Head of caudate nucleus (tissue), 42 donors: Measurements from ENCODE around the gene RBMS2.
A peak's percentile ranks its signal among the peaks of the same experiment; 100 is the strongest.

Source experiments
- DNase-seq, 42 donors: peaks; one replicate each; pipeline versions ENCODE4 v3.0.0 to v3.0.0-alpha.2; 2020 to 2021; ENCODE audit warnings: mixed read lengths in 7 of 42
- intact Hi-C: fragments of 100-400 bp; cut with DNase I; formaldehyde crosslinking; loops from one replicate; pipeline ENCODE4 v1.15.0; 2022

Gene RBMS2

GRCh38 chr12:56616244-56616643, 94.6 kb downstream of the RBMS2 start:
- intact Hi-C loops, result no loop called here

GRCh38 chr12:56616925-56617324, 95.3 kb downstream of the RBMS2 start:
- intact Hi-C loops, result no loop called here
- DNase-seq, result no peak

More at GRCh38 chr12:56616244-56616643, 94.6 kb downstream of the RBMS2 start:
- no peak for DNase-seq

- intact Hi-C loops, result no loop called here
Measured at GRCh38 chr12:56622535-56622934, 100.9 kb downstream of the RBMS2 start.

GRCh38 chr12:56626701-56627100, 105.1 kb downstream of the RBMS2 start:
- no peak for DNase-seq
- intact Hi-C loops, result no loop called here

More at GRCh38 chr12:56622535-56622934, 100.9 kb downstream of the RBMS2 start:
- no peak for DNase-seq

- peak; percentile 35 to 88 (median 69) for DNase-seq
- intact Hi-C loops, result no loop called here
Measured at GRCh38 chr12:56628671-56629458, 107.2 kb downstream of the RBMS2 start.

- DNase-seq, result peak in 36 of 42 donors; percentile 18 to 73 (median 45)
- intact Hi-C loops, result loop anchor here (10.0 kb wide), 1 partner anchor 95 kb away; the partner anchor contains the start of gene NACA
Measured at GRCh38 chr12:56629459-56630179, 108.0 kb downstream of the RBMS2 start.

- peak; percentile 92 to 99 (median 97) for DNase-seq
- intact Hi-C loops, result loop anchor here (10.0 kb wide), 1 partner anchor 95 kb away; the partner anchor contains the start of gene NACA
Measured at GRCh38 chr12:56630180-56630632, 108.6 kb downstream of the RBMS2 start, which contains the start of gene BAZ2A. TSS of gene BAZ2A (minus strand) at chr12:56630326. CDS start at chr12:56617530, 12,796 bp downstream.

- intact Hi-C loops, result loop anchor here (10.0 kb wide), 1 partner anchor 93 kb away; the partner anchor contains the start of gene NACA
- DNase-seq, result peak in 38 of 42 donors; percentile 24 to 77 (median 48)
Measured at GRCh38 chr12:56631790-56632700, 110.4 kb downstream of the RBMS2 start.

GRCh38 chr12:56632701-56633467, 111.3 kb downstream of the RBMS2 start:
- no peak for DNase-seq
- intact Hi-C loops, result loop anchor here (10.0 kb wide), 1 partner anchor 92 kb away; the partner anchor contains the start of gene NACA

GRCh38 chr12:56633468-56634241, 112.0 kb downstream of the RBMS2 start:
- intact Hi-C loops, result loop anchor here (10.0 kb wide), 1 partner anchor 91 kb away; the partner anchor contains the start of gene NACA
- DNase-seq, result no peak

- DNase-seq, result peak in 22 of 42 donors; percentile 8 to 57 (median 26)
- intact Hi-C loops, result loop anchor here (10.0 kb wide), 1 partner anchor 90 kb away; the partner anchor contains the start of gene NACA
Measured at GRCh38 chr12:56634242-56634836, 112.7 kb downstream of the RBMS2 start.

- DNase-seq, result peak in 41 of 42 donors; percentile 41 to 91 (median 74)
- intact Hi-C loops, result loop anchor here (5.0 to 10.0 kb wide), 2 partner anchors 52 to 90 kb away; partner anchors contain the start of genes NACA and PTGES3
Measured at GRCh38 chr12:56634837-56635791, 113.5 kb downstream of the RBMS2 start.

- DNase-seq, result peak; percentile 51 to 95 (median 86)
- intact Hi-C loops, result loop anchor here (5.0 to 10.0 kb wide), 2 partner anchors 51 to 89 kb away; partner anchors contain the start of genes NACA and PTGES3
Measured at GRCh38 chr12:56635806-56636674, 114.4 kb downstream of the RBMS2 start.
